K562 (cell line): ENCODE data around the gene DIP2C. TPM values are rescaled to one million over a fixed set of nuclear protein-coding genes. Genes with fewer than 3 reads are reported as not detected.

Source experiments
- ATAC-seq: fragments of 200-7000 bp; cut with Tn5 transposase; 3 replicates; pipeline ENCODE4 v1.9.1; 2020; ENCODE audit warnings: moderate library complexity
- BruUV-seq: library from RNA; stranded (reverse); fragments of 400-500 nt; replicated peaks from 2 replicates; lab custom pipeline; 2021; lab: Mats Ljungman, UMichigan
- CTCF ChIA-PET: fragments of 300-600 bp; formaldehyde crosslinking; extraction: SDS; loops from one replicate; lab custom pipeline; 2021; ENCODE audit warnings: low intra/inter-chr PET ratio; lab: Yijun Ruan, JAX
- POLR2A ChIA-PET: fragments of 300-600, 350-650 bp; sonication (Branson Sonifier 250); formaldehyde crosslinking; extraction: SDS; loops from one replicate; lab custom pipeline; 2021; ENCODE audit warnings: antibody characterized with exemption, inconsistent platforms; lab: Yijun Ruan, JAX
- DNase-seq, 4 experiments: peaks; one replicate each; pipeline versions ENCODE4 v3.0.0 to v3.0.0-alpha.2; 2011 to 2018; ENCODE audit warnings: low spot score in 3 of 4, mixed read lengths in 3 of 4; ENCODE audit errors: extremely low read depth in 1 of 4
- FAIRE-seq: peaks from 2 replicates; lab custom pipeline; 2011; peaks lifted over from hg19 to GRCh38; lab: Jason Lieb, UNC
- H2AFZ ChIP-seq: 2 replicates; pipeline ENCODE4 v1.6.0; 2011; ENCODE audit warnings: low read depth, low read length, control low read depth, inconsistent platforms
- H3K27ac ChIP-seq: fragments of 200-600 bp; 3 replicates; pipeline ENCODE4 v1.8.0; 2011; ENCODE audit warnings: low read depth, mild to moderate bottlenecking, control low read depth, inconsistent platforms, low read length, moderate library complexity, mixed read lengths; ENCODE audit errors: extremely low read depth
- H3K27me3 ChIP-seq, 2 experiments: fragments of 300-600 bp in 1 of 2; 2 replicates in 1 of 2; 3 replicates in 1 of 2; pipeline versions ENCODE4 v1.6.0 to v1.8.0; 2011; ENCODE audit warnings: inconsistent platforms in 2 of 2, low read length in 2 of 2, mild to moderate bottlenecking in 1 of 2, mixed read lengths in 1 of 2, moderate library complexity in 1 of 2; ENCODE audit not compliant: control insufficient read depth in 2 of 2, insufficient read depth in 2 of 2
- H3K36me3 ChIP-seq: fragments of 300-600 bp; 3 replicates; pipeline ENCODE4 v1.8.0; 2011; ENCODE audit warnings: mild to moderate bottlenecking, low read length, inconsistent platforms; ENCODE audit not compliant: control insufficient read depth, insufficient read depth
- H3K4me1 ChIP-seq, 2 experiments: fragments of 200-600 bp in 1 of 2; replicated peaks in 1 of 2; 2 replicates in 1 of 2; 3 replicates in 1 of 2; pipeline versions ENCODE4 v1.5.1 to v1.8.0; 2011; ENCODE audit warnings: inconsistent platforms in 2 of 2, low read length in 2 of 2, mild to moderate bottlenecking in 1 of 2, mixed read lengths in 1 of 2, moderate library complexity in 1 of 2; ENCODE audit not compliant: control insufficient read depth in 2 of 2, insufficient read depth in 2 of 2
- H3K4me2 ChIP-seq: 2 replicates; pipeline ENCODE4 v1.6.1; 2011; ENCODE audit warnings: low read length, control low read depth, inconsistent platforms, mixed read lengths; ENCODE audit not compliant: insufficient read depth
- H3K4me3 ChIP-seq: fragments of 200-600 bp; sonication (generic), shearing (Covaris generic); 2 replicates; pipeline ENCODE4 v1.5.1; 2016; ENCODE audit warnings: control low read depth, inconsistent platforms
- H3K79me2 ChIP-seq: fragments of 200-600 bp; 3 replicates; pipeline ENCODE4 v1.8.0; 2011; ENCODE audit warnings: low read length, inconsistent platforms; ENCODE audit not compliant: control insufficient read depth, insufficient read depth
- H3K9ac ChIP-seq, 2 experiments: 2 replicates each; pipeline versions ENCODE4 v1.6.0 to v1.6.1; 2011; ENCODE audit warnings: low read depth in 2 of 2, low read length in 2 of 2, control low read depth in 1 of 2, inconsistent platforms in 1 of 2, mild to moderate bottlenecking in 1 of 2, mixed read lengths in 1 of 2; ENCODE audit not compliant: insufficient read depth in 1 of 2
- H3K9me1 ChIP-seq: one replicate; pipeline ENCODE4 v1.6.0; 2011; ENCODE audit warnings: inconsistent platforms, mild to moderate bottlenecking, low read length, moderate library complexity; ENCODE audit not compliant: control insufficient read depth, insufficient read depth
- H3K9me3 ChIP-seq: replicated peaks from 2 replicates; pipeline ENCODE4 v1.5.1; 2011; ENCODE audit warnings: low read depth, low read length, inconsistent platforms; ENCODE audit not compliant: control insufficient read depth, insufficient read depth
- H4K20me1 ChIP-seq: replicated peaks from 2 replicates; pipeline ENCODE4 v1.6.1; 2011; ENCODE audit warnings: low read length, inconsistent platforms, mixed read lengths; ENCODE audit not compliant: control insufficient read depth, insufficient read depth
- ATF1 ChIP-seq, 2 experiments: fragments of 450-650 bp in 1 of 2; IDR thresholded peaks; 2 replicates each; pipeline ENCODE4 v1.6.1; 2016; ENCODE audit warnings: missing compliant biosample characterization in 1 of 2, missing genetic modification characterization in 1 of 2
- CBFB ChIP-seq: sonication (generic); formaldehyde crosslinking; IDR thresholded peaks from 2 replicates; pipeline ENCODE4 v1.4.0; 2020; ENCODE audit warnings: mild to moderate bottlenecking, missing genetic modification reagents
- CBX5 ChIP-seq: IDR thresholded peaks from 2 replicates; pipeline ENCODE4 v1.6.1; 2014; ENCODE audit warnings: low read depth, borderline replicate concordance
- ETV1 ChIP-seq: fragments of 450-650 bp; conservative IDR thresholded peaks from 2 replicates; pipeline ENCODE4 v1.6.1; 2016; ENCODE audit warnings: missing genetic modification characterization, control low read depth, low read depth, missing compliant biosample characterization
- ZNF584 ChIP-seq: fragments of 200-800 bp; sonication (Bioruptor generic); IDR thresholded peaks from 2 replicates; pipeline ENCODE4 v1.6.1; 2016; ENCODE audit warnings: low read depth, mild to moderate bottlenecking, missing genetic modification characterization, missing compliant biosample characterization
- WGBS: fragments of 100-300 bp; shearing (Covaris generic); methylation state at CpG from one replicate; pipeline ENCODE4 v1.1.6; 2016; ENCODE audit warnings: low coverage, mixed read lengths; ENCODE audit not compliant: insufficient coverage; ENCODE audit errors: missing lambda C conversion rate; 5-methylcytosine and 5-hydroxymethylcytosine counted together
- in situ Hi-C: fragments of 300-500 bp; cut with MboI; formaldehyde crosslinking; loops from 4 replicates; pipeline ENCODE4 v1.15.0; 2018; ENCODE audit warnings: inconsistent platforms, mixed read lengths
- intact Hi-C: fragments of 100-400 bp; cut with micrococcal nuclease; formaldehyde crosslinking; loops from 2 replicates; pipeline ENCODE4 v1.14.2; 2022
- polyA plus RNA-seq, 8 experiments: library from polyadenylated mRNA; depleted of rRNA in 4 of 8; stranded (reverse) in 5 of 8; unstranded in 3 of 8; fragments of >200 nt; fragmentation: Nextera tagmentation in 2 of 8; fragmentation: Illumina TruSeq in 1 of 8; extraction: Ambion mirVana in 2 of 8; extraction: Trizol in 1 of 8; gene quantifications; 2 replicates each; pipeline versions ENCODE4 v1.2.1 to v1.2.3, GENCODE V29; 2011 to 2014; ENCODE audit warnings: inconsistent platforms in 1 of 8, missing spikeins in 1 of 8
- total RNA-seq, 7 experiments: library from RNA; depleted of rRNA in 6 of 7; stranded (reverse); fragments of >200 nt in 6 of 7; fragmentation: Illumina TruSeq in 2 of 7; extraction: Trizol in 2 of 7; gene quantifications; 2 replicates each; pipeline versions ENCODE4 v1.2.1 to v1.2.3, GENCODE V29; 2011 to 2021; ENCODE audit warnings: low replicate concordance in 1 of 7
- TF ChIP-seq, protein P1 (sequence below): fragments of 250-450 bp; sonication (Bioruptor Pico); IDR thresholded peaks from 2 replicates; pipeline ENCODE4 v1.8.0; 2022; ENCODE audit warnings: moderate library complexity, mild to moderate bottlenecking, inconsistent platforms
- TF ChIP-seq, protein P2 (sequence below), 2 experiments: fragments of 450-650 bp in 1 of 2; sonication (generic) in 1 of 2; formaldehyde crosslinking in 1 of 2; IDR thresholded peaks in 1 of 2; conservative IDR thresholded peaks in 1 of 2; 2 replicates each; pipeline versions ENCODE4 v1.6.1 to v1.8.1; 2016 to 2023; ENCODE audit warnings: mild to moderate bottlenecking in 2 of 2, moderate library complexity in 2 of 2, inconsistent platforms in 1 of 2, missing genetic modification reagents in 1 of 2

DIP2C gene
- total and polyA plus RNA-seq, 9 of the 15 experiments (the other 6 are each of a cell fraction or from before 2014, with no cell fraction given): 0.01 TPM; not detected in 8

DNA sequence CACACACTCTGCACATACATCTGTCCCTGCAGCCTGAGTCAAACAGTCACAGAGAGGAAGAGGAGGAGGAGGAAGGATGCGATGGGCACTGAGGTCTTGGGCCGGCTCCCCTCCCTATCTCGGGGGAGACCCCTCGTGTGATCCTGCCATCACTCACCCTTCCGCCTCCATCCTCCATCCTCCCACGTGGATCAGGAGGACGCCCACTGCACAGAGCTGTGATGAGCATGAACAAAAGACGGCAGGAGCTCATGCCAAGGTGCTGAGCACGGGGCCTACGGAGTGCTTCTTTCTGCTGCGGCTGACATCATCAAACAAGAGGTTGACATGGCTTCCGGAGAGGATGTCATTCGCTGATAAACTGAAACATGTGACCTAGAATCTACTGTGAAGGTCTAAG is 68.0 kb downstream of the DIP2C start:
- no peaks in the 10 kb centered on the region for H3K36me3 ChIP-seq
- H3K4me2 ChIP-seq: no peak overlapping the region
- WGBS: 0% methylated on average over 13 of the region's 13 CpGs
- ATAC-seq: no peak
- no peak overlapping the region for H3K9ac ChIP-seq
- H3K79me2 ChIP-seq: no peaks in the 10 kb centered on the region
- in situ Hi-C loops (no loop called here), intact Hi-C loops (no loop called here)
- no peaks in the 10 kb centered on the region for H3K9me1 ChIP-seq
- H3K27ac ChIP-seq: no peak overlapping the region
- ChIA-PET POLR2A (no interaction called here), CTCF (no interaction called here)
- no peaks in the 10 kb centered on the region for H3K9me3 ChIP-seq
- H2AFZ ChIP-seq: no peak overlapping the region
- peaks cover 38 to 73% of the 10 kb centered on the region in 2 experiments for H3K27me3 ChIP-seq
- no peak for FAIRE-seq
- DNase-seq: no peak
- H4K20me1 ChIP-seq: no peaks in the 10 kb centered on the region
- BruUV-seq: no TSS peak
- TF ChIP-seq CBX5 (no peak), ETV1 (tag) (peak; percentile 50; the same call in 1 of the 2 replicates), CBFB (CRISPR knock-in tag) (no peak), ZNF584 (CRISPR knock-in tag) (0 out of 2 replicates have a peak, but pooled peaks have one; percentile 68), ATF1 (CRISPR knock-in tag; IDR thresholded peaks at IDR 0.05) (no peak), ATF1 (tag; IDR thresholded peaks at IDR 0.05) (0 out of 2 replicates have a peak, but pooled peaks have one; percentile 28)
- TF ChIP-seq, protein P1, sequence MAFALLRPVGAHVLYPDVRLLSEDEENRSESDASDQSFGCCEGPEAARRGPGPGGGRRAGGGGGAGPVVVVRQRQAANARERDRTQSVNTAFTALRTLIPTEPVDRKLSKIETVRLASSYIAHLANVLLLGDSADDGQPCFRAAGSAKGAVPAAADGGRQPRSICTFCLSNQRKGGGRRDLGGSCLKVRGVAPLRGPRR (CRISPR knock-in tag): no peak
- TF ChIP-seq, protein P2, sequence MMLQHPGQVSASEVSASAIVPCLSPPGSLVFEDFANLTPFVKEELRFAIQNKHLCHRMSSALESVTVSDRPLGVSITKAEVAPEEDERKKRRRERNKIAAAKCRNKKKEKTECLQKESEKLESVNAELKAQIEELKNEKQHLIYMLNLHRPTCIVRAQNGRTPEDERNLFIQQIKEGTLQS (IDR thresholded peaks at IDR 0.05): peak; percentile 13; the same call in 1 of the 2 replicates
- TF ChIP-seq, protein P2 (CRISPR knock-in tag; conservative IDR thresholded peaks at IDR 0.05): no peak
- peaks cover 0 to 12% of the 10 kb centered on the region in 2 experiments; a peak in 2 of 5 replicates for H3K4me1 ChIP-seq
- no peak overlapping the region for H3K4me3 ChIP-seq
